Esophagus muscularis mucosa (tissue), 4 donors: ENCODE measurements around the gene SLC37A3.

Experiments
- CTCF ChIP-seq, 3 experiments: fragments of 200-600 bp in 2 of 3; fragments of 450-650 bp in 1 of 3; sonication (generic) in 2 of 3; IDR thresholded peaks; one replicate each; pipeline ENCODE4 v1.5.1; 2017 to 2019; ENCODE audit warnings: antibody characterized with exemption in 3 of 3, mild to moderate bottlenecking in 2 of 3, moderate library complexity in 1 of 3
- EP300 ChIP-seq: sonication (generic); formaldehyde crosslinking; IDR thresholded peaks from one replicate; pipeline ENCODE4 v1.6.1; 2017; ENCODE audit warnings: antibody characterized with exemption
- POLR2A ChIP-seq: fragments of 450-650 bp; IDR thresholded peaks from one replicate; pipeline ENCODE4 v1.6.1; 2017; ENCODE audit warnings: antibody characterized with exemption, moderate library complexity, mild to moderate bottlenecking, low read depth
- POLR2AphosphoS5 ChIP-seq, 2 donors: sonication (generic); formaldehyde crosslinking; IDR thresholded peaks; one replicate each; pipeline ENCODE4 v1.6.1; 2017; ENCODE audit warnings: antibody characterized with exemption in 2 of 2

DNA sequence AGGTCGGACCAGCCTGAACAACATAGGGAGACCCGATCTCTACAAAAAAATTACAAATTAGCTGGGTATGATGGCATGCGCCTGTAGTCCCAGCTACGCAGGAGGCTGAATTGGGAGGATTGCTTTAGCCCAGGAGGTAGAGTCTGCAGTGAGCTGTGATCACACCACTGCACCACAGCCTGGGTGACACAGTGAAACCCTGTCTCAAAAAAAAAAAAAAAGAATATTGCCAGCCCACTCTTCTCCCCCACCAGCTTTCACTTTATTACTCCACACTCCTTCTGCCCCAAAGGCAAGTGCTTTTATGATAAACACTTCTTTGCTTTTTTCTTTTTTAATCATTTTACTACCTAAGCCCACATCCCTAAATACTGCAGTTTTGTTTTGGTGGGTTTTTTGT is 20.3 kb upstream of the SLC37A3 start:
- TF ChIP-seq CTCF (IDR thresholded peaks at IDR 0.05) (no peak), EP300 (no peak), POLR2A (no peak), POLR2AphosphoS5 (IDR thresholded peaks at IDR 0.05) (no peak)
